Gastrocnemius medialis (tissue), 4 donors: Measurements from ENCODE around the gene PIGM. TPM values are rescaled to one million over a fixed set of nuclear protein-coding genes. Genes with fewer than 3 reads are reported as not detected.
A peak's percentile ranks its signal among the peaks of the same experiment; 100 is the strongest.

Experiments
- ATAC-seq, 2 donors: fragments of 150-250 bp; one replicate each; pipeline ENCODE4 v1.9.1; 2016
- DNase-seq, 2 donors: peaks; one replicate each; pipeline ENCODE4 v3.0.0-alpha.2; 2019
- H3K27ac ChIP-seq, 4 donors: fragments of 200-600 bp; sonication (generic); 1 replicate in 1 of 4; 2 replicates in 3 of 4; pipeline ENCODE4 v1.5.1; 2016 to 2018; ENCODE audit warnings: mild to moderate bottlenecking in 2 of 4, moderate library complexity in 1 of 4
- H3K27me3 ChIP-seq, 3 donors: fragments of 200-600 bp; sonication (generic) in 2 of 3; 1 replicate in 1 of 3; 2 replicates in 2 of 3; pipeline versions ENCODE4 v1.5.1 to v1.6.0; 2016 to 2019; ENCODE audit warnings: mild to moderate bottlenecking in 1 of 3, moderate library complexity in 1 of 3
- H3K36me3 ChIP-seq, 2 donors: fragments of 200-600 bp; sonication (generic) in 1 of 2; one replicate each; pipeline ENCODE4 v1.5.1; 2017 to 2018
- H3K4me1 ChIP-seq, 2 donors: fragments of 200-600 bp; sonication (generic) in 1 of 2; one replicate each; pipeline ENCODE4 v1.5.1; 2016 to 2017; ENCODE audit warnings: mild to moderate bottlenecking in 2 of 2
- H3K4me3 ChIP-seq, 4 donors: fragments of 200-600 bp; sonication (generic) in 3 of 4; 1 replicate in 1 of 4; 2 replicates in 3 of 4; pipeline ENCODE4 v1.5.1; 2016 to 2019; ENCODE audit warnings: mild to moderate bottlenecking in 2 of 4
- H3K9me3 ChIP-seq, 3 donors: fragments of 200-600 bp; sonication (generic) in 2 of 3; 1 replicate in 1 of 3; 2 replicates in 2 of 3; pipeline ENCODE4 v1.5.1; 2016 to 2019
- CTCF ChIP-seq, 5 experiments: fragments of 450-650 bp in 3 of 5; fragments of 200-600 bp in 2 of 5; sonication (generic) in 2 of 5; IDR thresholded peaks in 4 of 5; conservative IDR thresholded peaks in 1 of 5; 1 replicate in 4 of 5; 2 replicates in 1 of 5; pipeline ENCODE4 v1.5.1; 2016 to 2019; ENCODE audit warnings: antibody characterized with exemption in 5 of 5, mild to moderate bottlenecking in 3 of 5, moderate library complexity in 3 of 5
- POLR2A ChIP-seq, 2 donors: fragments of 450-650 bp; IDR thresholded peaks; one replicate each; pipeline ENCODE4 v1.6.1; 2017; ENCODE audit warnings: antibody characterized with exemption in 2 of 2, mild to moderate bottlenecking in 2 of 2, moderate library complexity in 2 of 2
- in situ Hi-C, 4 donors: fragments of 200-750 bp; cut with MboI; loops; one replicate each; pipeline versions ENCODE4 v1.15.0 to v1.8.0; 2017; ENCODE audit warnings: low sequenced_read_pairs in 4 of 4
- intact Hi-C: fragments of 100-400 bp; cut with DNase I; formaldehyde crosslinking; loops from one replicate; pipeline ENCODE4 v1.15.1; 2023; ENCODE audit warnings: low total_unique reads
- total RNA-seq, 4 donors: library from RNA; depleted of rRNA; stranded (reverse); fragments of >200 nt; gene quantifications; one replicate each; pipeline versions ENCODE4 v1.1.0 to v1.2.3, GENCODE V29; 2016

The PIGM gene
- total RNA-seq, 4 donors from 2014 or later, result 0.55 to 0.75 (median 0.72) TPM

GRCh38 chr1:160074865-160075264 is 43.1 kb upstream of the PIGM start:
- H3K36me3 ChIP-seq, result no peaks in the 10 kb centered on the region
- ATAC-seq, result no peak
- H3K9me3 ChIP-seq, result no peaks in the 10 kb centered on the region
- TF ChIP-seq CTCF (IDR thresholded peaks at IDR 0.05 in 4 of 5, conservative IDR thresholded peaks at IDR 0.05 in 1 of 5) (no peak), POLR2A (IDR thresholded peaks at IDR 0.05) (no peak)
- intact Hi-C loops, result no loop called here
- H3K27ac ChIP-seq, result no peak overlapping the region
- no peak overlapping the region for H3K4me3 ChIP-seq
- peaks cover 0 to 3% (median 0%) of the 10 kb centered on the region in 3 donors for H3K27me3 ChIP-seq
- peaks cover 7 to 16% of the 10 kb centered on the region in 2 donors for H3K4me1 ChIP-seq
- in situ Hi-C loops, result loop anchor here in 2 of 4 donors (25.0 kb wide), 2 partner anchors 212 to 287 kb away; partner anchors contain the start of genes NHLH1 (in 2 of the 2) and PEX19 (in 1 of the 2)
- no peak for DNase-seq

GRCh38 chr1:160071289-160071688 is 39.5 kb upstream of the PIGM start:
- intact Hi-C loops, result no loop called here
- Histone ChIP-seq H3K9me3 (no peaks in the 10 kb centered on the region), H3K4me1 (peaks cover 3 to 7% of the 10 kb centered on the region in 2 donors), H3K36me3 (no peaks in the 10 kb centered on the region), H3K4me3 (no peak overlapping the region), H3K27ac (no peak overlapping the region), H3K27me3 (peaks cover 0 to 3% (median 0%) of the 10 kb centered on the region in 3 donors)
- no peak for DNase-seq
- ATAC-seq, result no peak
- in situ Hi-C loops, result no loop called here
- TF ChIP-seq POLR2A (IDR thresholded peaks at IDR 0.05) (no peak), CTCF (IDR thresholded peaks at IDR 0.05 in 4 of 5, conservative IDR thresholded peaks at IDR 0.05 in 1 of 5) (no peak)

- TF ChIP-seq CTCF (IDR thresholded peaks at IDR 0.05 in 4 of 5, conservative IDR thresholded peaks at IDR 0.05 in 1 of 5), result no peak
- TF ChIP-seq POLR2A (IDR thresholded peaks at IDR 0.05), result peak in 1 of 2 donors; percentile 13
- peak overlapping the region in 1 of 4 donors; percentile 16 for H3K27ac ChIP-seq
- H3K9me3 ChIP-seq, result no peaks in the 10 kb centered on the region
- peaks cover 0 to 3% (median 0%) of the 10 kb centered on the region in 3 donors for H3K27me3 ChIP-seq
- peaks cover 3 to 7% of the 10 kb centered on the region in 2 donors for H3K4me1 ChIP-seq
- in situ Hi-C loops (no loop called here), intact Hi-C loops (no loop called here)
- peak overlapping the region; percentile 64 to 83 (median 66) for H3K4me3 ChIP-seq
- ATAC-seq (peak; percentile 85 to 89), DNase-seq (peak; percentile 51 to 60)
- no peaks in the 10 kb centered on the region for H3K36me3 ChIP-seq
Observed at GRCh38 chr1:160070243-160071163, 38.7 kb upstream of the PIGM start.

- in situ Hi-C loops, result no loop called here
- Histone ChIP-seq H3K27ac (peak within 1 kb of the TSS in 1 of 4 donors; percentile 16), H3K36me3 (no peaks in the 10 kb centered on the region), H3K27me3 (no peaks in the 10 kb centered on the region), H3K9me3 (no peaks in the 10 kb centered on the region), H3K4me1 (peaks cover 3 to 7% of the 10 kb centered on the region in 2 donors), H3K4me3 (peak within 1 kb of the TSS; percentile 64 to 83 (median 66))
- DNase-seq (no peak), ATAC-seq (peak in 1 of 2 donors; percentile 39)
- TF ChIP-seq POLR2A (IDR thresholded peaks at IDR 0.05), result no peak
- TF ChIP-seq CTCF (IDR thresholded peaks at IDR 0.05 in 4 of 5, conservative IDR thresholded peaks at IDR 0.05 in 1 of 5), result no peak
- intact Hi-C loops, result no loop called here
Observed at GRCh38 chr1:160069460-160070231, 37.9 kb upstream of the PIGM start, which contains the start of gene KCNJ10. Gene KCNJ10 (minus strand): TSS chr1:160070160. CDS start chr1:160042532, 27,628 bp downstream.
